Endodermal cell (in vitro differentiated cells): ENCODE results near the gene NFATC1. TPM values are rescaled to one million over a fixed set of nuclear protein-coding genes. Genes with fewer than 3 reads are reported as not detected.

Source experiments
- DNase-seq: peaks from one replicate; pipeline ENCODE4 v3.0.0-alpha.2; 2017
- H3K27ac ChIP-seq: 2 replicates; pipeline ENCODE4 v1.5.1; 2013; ENCODE audit warnings: mild to moderate bottlenecking, low read depth, low read length, moderate library complexity
- H3K27me3 ChIP-seq: 2 replicates; pipeline ENCODE4 v1.6.1; 2013; ENCODE audit warnings: mild to moderate bottlenecking, low read length, moderate library complexity; ENCODE audit not compliant: insufficient read depth, control insufficient read depth, poor library complexity, severe bottlenecking
- H3K36me3 ChIP-seq: 2 replicates; pipeline ENCODE4 v1.7.0; 2013; ENCODE audit warnings: mild to moderate bottlenecking, low read length, moderate library complexity; ENCODE audit not compliant: control insufficient read depth, insufficient read depth
- H3K4me1 ChIP-seq: one replicate; pipeline ENCODE4 v1.7.0; 2013; ENCODE audit warnings: low read length; ENCODE audit not compliant: control insufficient read depth, insufficient read depth
- H3K4me3 ChIP-seq: 2 replicates; pipeline ENCODE4 v1.5.1; 2013; ENCODE audit warnings: mild to moderate bottlenecking, low read length, moderate library complexity
- H3K9ac ChIP-seq: 2 replicates; pipeline ENCODE4 v1.6.1; 2013; ENCODE audit warnings: mild to moderate bottlenecking, low read length, moderate library complexity; ENCODE audit not compliant: poor library complexity, severe bottlenecking; ENCODE audit errors: extremely low read depth
- H3K9me3 ChIP-seq: 2 replicates; pipeline ENCODE4 v1.6.1; 2013; ENCODE audit warnings: mild to moderate bottlenecking, low read length, moderate library complexity; ENCODE audit not compliant: control insufficient read depth
- H3K27ac Mint-ChIP-seq: 2 replicates; pipeline ENCODE4 v1.8.0; 2020; ENCODE audit warnings: mixed read lengths
- H3K27me3 Mint-ChIP-seq: 2 replicates; pipeline ENCODE4 v1.8.0; 2021; ENCODE audit warnings: mild to moderate bottlenecking, mixed read lengths; ENCODE audit not compliant: insufficient read depth
- H3K36me3 Mint-ChIP-seq: 2 replicates; pipeline ENCODE4 v1.8.0; 2020; ENCODE audit warnings: low read depth, mixed read lengths
- H3K4me1 Mint-ChIP-seq: 2 replicates; pipeline ENCODE4 v1.8.0; 2020; ENCODE audit warnings: mixed read lengths
- H3K4me3 Mint-ChIP-seq: 2 replicates; pipeline ENCODE4 v1.8.0; 2020; ENCODE audit warnings: mild to moderate bottlenecking, moderate library complexity, mixed read lengths
- H3K9me3 Mint-ChIP-seq: 2 replicates; pipeline ENCODE4 v1.8.0; 2020; ENCODE audit warnings: mild to moderate bottlenecking, mixed read lengths
- WGBS, 2 experiments: methylation state at CpG; one replicate each; pipeline versions ENCODE4 v1.1.5 to v1.1.7; 2013; ENCODE audit warnings: missing lambda C conversion rate in 2 of 2, mixed read lengths in 1 of 2; ENCODE audit not compliant: insufficient coverage in 1 of 2, insufficient read length in 1 of 2; 5-methylcytosine and 5-hydroxymethylcytosine counted together
- total RNA-seq, 2 donors: library from RNA; stranded (reverse); fragmentation: NEBNext Ultra II Directional in 1 of 2; extraction: Animal tissue kit (Norgen Biotek cat#: 25700) in 1 of 2; gene quantifications; 2 replicates in 1 of 2; 3 replicates in 1 of 2; pipeline ENCODE4 v1.2.1, GENCODE V29; 2021
- TF ChIP-seq, protein P1 (sequence below): fragments of 200-600 bp; sonication (generic); conservative IDR thresholded peaks from 2 replicates; pipeline ENCODE4 v1.5.0; 2021; ENCODE audit warnings: antibody characterized with exemption, mild to moderate bottlenecking

NFATC1 gene
- total RNA-seq, 2 donors from 2014 or later: 23.4 to 32.5 TPM

DNA sequence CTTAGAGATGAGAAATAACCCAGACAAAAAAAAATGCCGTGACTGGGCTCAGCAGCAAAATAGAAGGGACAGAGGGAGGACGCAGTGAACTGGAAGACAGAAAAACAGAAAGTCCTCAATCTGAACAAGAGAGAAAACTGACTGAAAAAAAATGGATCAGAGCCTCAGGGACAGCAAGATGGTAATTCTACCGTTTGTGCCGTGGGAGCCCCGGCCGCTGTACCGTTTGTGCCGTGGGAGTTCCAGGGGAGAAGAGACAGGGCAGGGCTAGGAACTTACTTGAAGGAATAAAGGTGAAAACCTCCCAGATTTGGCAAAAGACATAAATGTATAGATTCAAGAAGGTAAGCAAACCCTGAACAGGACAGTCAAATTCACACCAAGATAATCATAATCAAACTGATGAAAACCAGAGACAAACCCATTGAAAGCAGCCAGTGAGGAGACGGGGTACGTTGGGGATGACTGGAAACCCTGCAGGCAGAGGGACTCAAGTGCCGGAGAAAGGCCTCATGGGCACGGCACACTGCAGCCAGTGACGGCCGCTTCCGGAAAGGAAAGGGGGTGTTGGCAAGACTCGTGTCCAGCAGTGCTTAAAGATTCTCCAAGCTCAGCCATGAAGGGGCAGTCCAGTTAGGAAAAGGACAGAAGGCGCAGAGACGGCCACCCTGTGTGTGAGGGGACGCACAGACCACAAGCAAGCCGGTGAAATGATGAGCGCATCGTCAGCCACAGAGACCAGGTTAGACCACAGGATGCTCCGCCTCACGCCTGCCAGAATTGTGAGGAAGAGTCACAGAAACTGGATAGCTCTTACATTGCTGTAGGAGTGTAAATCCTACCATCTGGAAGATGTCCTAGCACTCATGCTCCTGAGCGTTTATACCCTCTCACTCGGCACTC lies 40.0 kb upstream of the NFATC1 start:
- H3K9ac ChIP-seq: no peak overlapping the region
- H3K9me3 Mint-ChIP-seq: no peaks in the 10 kb centered on the region
- H3K27ac ChIP-seq: no peak overlapping the region
- peaks cover 4% of the 10 kb centered on the region for H3K36me3 ChIP-seq
- peak; percentile 36 for DNase-seq
- no peaks in the 10 kb centered on the region for H3K27me3 ChIP-seq
- 90 to 91% methylated on average over 20 to 26 of the region's 26 CpGs for WGBS, 2 experiments
- H3K4me1 ChIP-seq: no peaks in the 10 kb centered on the region
- no peak overlapping the region for H3K4me3 Mint-ChIP-seq
- TF ChIP-seq, protein P1, sequence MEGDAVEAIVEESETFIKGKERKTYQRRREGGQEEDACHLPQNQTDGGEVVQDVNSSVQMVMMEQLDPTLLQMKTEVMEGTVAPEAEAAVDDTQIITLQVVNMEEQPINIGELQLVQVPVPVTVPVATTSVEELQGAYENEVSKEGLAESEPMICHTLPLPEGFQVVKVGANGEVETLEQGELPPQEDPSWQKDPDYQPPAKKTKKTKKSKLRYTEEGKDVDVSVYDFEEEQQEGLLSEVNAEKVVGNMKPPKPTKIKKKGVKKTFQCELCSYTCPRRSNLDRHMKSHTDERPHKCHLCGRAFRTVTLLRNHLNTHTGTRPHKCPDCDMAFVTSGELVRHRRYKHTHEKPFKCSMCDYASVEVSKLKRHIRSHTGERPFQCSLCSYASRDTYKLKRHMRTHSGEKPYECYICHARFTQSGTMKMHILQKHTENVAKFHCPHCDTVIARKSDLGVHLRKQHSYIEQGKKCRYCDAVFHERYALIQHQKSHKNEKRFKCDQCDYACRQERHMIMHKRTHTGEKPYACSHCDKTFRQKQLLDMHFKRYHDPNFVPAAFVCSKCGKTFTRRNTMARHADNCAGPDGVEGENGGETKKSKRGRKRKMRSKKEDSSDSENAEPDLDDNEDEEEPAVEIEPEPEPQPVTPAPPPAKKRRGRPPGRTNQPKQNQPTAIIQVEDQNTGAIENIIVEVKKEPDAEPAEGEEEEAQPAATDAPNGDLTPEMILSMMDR: no peak
- H3K4me1 Mint-ChIP-seq: peaks cover 7% of the 10 kb centered on the region
- no peaks in the 10 kb centered on the region for H3K27me3 Mint-ChIP-seq
- no peak overlapping the region for H3K4me3 ChIP-seq
- H3K36me3 Mint-ChIP-seq: peaks cover 18% of the 10 kb centered on the region
- no peaks in the 10 kb centered on the region for H3K9me3 ChIP-seq
- no peak overlapping the region for H3K27ac Mint-ChIP-seq

GRCh38 chr18:79356435-79356834 lies 39.3 kb upstream of the NFATC1 start:
- TF ChIP-seq, protein P1: no peak
- Histone ChIP-seq H3K27me3 (no peaks in the 10 kb centered on the region), H3K9me3 (no peaks in the 10 kb centered on the region), H3K36me3 (peaks cover 4% of the 10 kb centered on the region), H3K4me1 (no peaks in the 10 kb centered on the region), H3K4me3 (no peak overlapping the region), H3K27ac (no peak overlapping the region), H3K9ac (no peak overlapping the region)
- peaks cover 7% of the 10 kb centered on the region for H3K4me1 Mint-ChIP-seq
- H3K4me3 Mint-ChIP-seq: no peak overlapping the region
- H3K36me3 Mint-ChIP-seq: peaks cover 25% of the 10 kb centered on the region
- no peaks in the 10 kb centered on the region for H3K27me3 Mint-ChIP-seq
- 95 to 99% methylated on average over 4 of the region's 5 CpGs for WGBS, 2 experiments
- H3K27ac Mint-ChIP-seq: no peak overlapping the region
- no peaks in the 10 kb centered on the region for H3K9me3 Mint-ChIP-seq
- DNase-seq: no peak

DNA sequence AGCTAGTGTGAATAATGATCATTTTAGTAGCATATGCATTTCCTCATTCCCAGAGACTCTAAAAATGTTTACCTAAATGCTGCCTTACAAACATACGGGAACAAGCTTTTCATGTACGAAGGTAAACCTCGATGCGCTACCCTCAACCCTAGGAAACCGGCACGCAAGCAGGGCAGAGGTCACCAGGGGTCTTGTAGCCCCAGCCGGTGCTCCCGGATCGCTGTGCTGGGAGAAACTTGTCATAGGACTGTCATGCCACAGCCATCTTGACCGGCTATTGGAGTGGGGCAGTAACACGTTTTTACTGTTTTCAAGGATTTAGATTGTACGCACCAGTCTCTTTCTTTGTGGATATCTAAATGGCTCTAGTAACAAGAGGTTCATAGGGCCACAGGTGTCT lies 34.8 kb upstream of the NFATC1 start:
- WGBS, 2 experiments: 96 to 98% methylated on average over 12 of the region's 12 CpGs
- Histone ChIP-seq H3K9me3 (no peaks in the 10 kb centered on the region), H3K27ac (no peak overlapping the region), H3K36me3 (peaks cover 17% of the 10 kb centered on the region), H3K4me1 (no peaks in the 10 kb centered on the region), H3K27me3 (no peaks in the 10 kb centered on the region), H3K9ac (no peak overlapping the region), H3K4me3 (no peak overlapping the region)
- DNase-seq: peak; percentile 26
- Mint-ChIP-seq H3K27ac (peak overlapping the region; percentile 30), H3K36me3 (peaks cover 44% of the 10 kb centered on the region), H3K4me1 (peaks cover 2% of the 10 kb centered on the region), H3K9me3 (peaks cover 3% of the 10 kb centered on the region), H3K27me3 (no peaks in the 10 kb centered on the region), H3K4me3 (no peak overlapping the region)
- TF ChIP-seq, protein P1: no peak
